Activated CD8-positive, alpha-beta memory T cell treated with anti-CD3 and anti-CD28 coated beads for 4 hours (primary cell): ENCODE data around the gene XPR1.

Source experiments
- DNase-seq, 2 donors: peaks; one replicate each; pipeline ENCODE4 v3.0.0-alpha.2; 2020; ENCODE audit warnings: low read depth in 2 of 2

The XPR1 gene

DNA sequence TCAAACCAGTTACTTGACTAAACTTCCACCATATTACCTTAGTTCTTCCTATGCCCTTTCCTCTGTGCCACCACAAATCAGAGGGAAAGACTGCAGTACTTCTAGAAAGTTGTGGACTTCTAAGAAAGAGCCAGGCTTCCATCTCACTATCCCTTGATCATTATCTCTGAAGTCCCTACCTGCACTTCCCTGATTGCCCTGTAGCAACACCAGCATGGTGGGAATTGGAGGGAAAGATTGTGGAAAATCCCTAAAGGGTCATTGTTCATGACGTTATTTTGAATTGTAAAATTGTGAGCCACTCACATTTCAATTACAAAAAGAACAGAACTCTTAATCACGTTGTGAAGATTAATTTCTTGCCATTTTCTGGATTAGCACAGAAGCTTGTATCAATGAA, 257.5 kb downstream of the XPR1 start:
- DNase-seq: no peak

DNA sequence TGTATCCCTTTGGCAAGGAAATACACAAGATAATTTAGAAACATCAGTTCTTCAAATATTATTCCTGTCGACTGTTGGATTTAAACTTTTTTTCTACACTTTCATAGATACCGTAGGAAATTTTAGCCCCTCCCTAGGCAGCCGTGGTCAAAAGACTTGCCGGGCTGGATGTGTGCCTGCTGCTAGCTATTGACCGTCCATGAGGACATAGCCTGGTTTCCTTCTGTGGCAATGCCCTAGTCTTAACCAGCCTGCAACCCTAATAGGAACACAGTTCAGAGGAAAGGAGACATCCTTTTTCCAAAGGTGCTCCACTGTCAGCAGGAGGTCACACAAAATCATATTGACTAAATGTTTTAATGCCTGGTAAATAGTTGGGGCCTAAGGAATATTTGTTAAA, 260.4 kb downstream of the XPR1 start:
- DNase-seq: no peak

DNA sequence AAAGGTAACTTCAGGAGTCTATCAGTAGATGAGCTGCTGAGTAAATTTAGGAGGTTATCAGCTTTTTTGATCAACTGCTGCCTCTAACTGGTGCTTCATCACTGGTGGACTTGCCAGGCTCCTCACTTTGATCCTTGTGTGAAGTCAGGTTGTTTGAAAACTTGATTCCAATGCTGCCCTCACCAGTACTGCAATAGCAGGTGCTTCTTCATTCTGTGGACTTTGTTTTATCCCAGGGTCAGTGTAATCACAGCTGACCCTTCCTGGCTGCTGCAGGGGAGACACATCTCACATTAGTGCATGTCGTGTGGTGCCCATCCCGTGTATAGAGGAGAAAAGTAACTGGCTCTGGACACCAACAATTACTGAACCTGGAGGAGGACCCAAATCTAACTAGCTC, 260.9 kb downstream of the XPR1 start:
- no peak for DNase-seq

DNA sequence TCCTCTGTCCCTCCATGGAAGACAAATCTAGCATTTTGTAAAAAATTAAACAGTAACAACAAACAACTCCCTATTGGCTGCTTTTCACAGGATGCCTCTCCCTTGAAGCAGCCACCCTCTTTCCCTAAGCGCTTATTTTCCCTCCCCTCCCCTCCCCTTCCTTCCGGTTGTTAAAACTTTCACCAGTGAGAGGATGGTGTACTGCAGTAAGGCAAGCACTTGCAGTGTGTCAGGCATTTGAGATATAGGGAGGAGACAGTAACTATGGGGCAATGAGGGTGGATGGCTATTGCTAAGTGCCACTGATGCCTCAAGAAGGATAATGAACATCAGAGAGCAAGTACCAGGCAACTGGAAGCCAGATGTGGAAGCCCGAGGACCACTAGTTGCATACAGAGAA, 261.8 kb downstream of the XPR1 start:
- no peak for DNase-seq

DNA sequence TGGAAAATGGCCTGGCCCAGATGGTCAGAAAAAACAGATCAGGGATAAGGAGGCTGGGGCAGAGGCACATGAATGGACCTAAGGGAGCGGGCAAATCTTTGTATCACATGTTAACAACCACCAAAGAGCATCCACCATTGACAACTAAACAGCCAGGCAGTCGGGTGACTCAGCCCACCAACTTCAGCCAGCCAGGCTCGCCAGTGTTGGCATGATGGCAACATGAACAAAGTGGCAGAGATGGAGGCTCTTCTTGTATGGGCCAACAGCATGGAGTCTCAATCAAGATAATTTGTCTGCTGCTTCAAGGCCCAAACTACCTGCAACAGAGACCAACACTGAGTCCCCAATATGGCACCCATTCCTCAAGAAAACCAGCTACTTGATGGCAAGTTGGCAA, 264.3 kb downstream of the XPR1 start:
- DNase-seq: no peak

DNA sequence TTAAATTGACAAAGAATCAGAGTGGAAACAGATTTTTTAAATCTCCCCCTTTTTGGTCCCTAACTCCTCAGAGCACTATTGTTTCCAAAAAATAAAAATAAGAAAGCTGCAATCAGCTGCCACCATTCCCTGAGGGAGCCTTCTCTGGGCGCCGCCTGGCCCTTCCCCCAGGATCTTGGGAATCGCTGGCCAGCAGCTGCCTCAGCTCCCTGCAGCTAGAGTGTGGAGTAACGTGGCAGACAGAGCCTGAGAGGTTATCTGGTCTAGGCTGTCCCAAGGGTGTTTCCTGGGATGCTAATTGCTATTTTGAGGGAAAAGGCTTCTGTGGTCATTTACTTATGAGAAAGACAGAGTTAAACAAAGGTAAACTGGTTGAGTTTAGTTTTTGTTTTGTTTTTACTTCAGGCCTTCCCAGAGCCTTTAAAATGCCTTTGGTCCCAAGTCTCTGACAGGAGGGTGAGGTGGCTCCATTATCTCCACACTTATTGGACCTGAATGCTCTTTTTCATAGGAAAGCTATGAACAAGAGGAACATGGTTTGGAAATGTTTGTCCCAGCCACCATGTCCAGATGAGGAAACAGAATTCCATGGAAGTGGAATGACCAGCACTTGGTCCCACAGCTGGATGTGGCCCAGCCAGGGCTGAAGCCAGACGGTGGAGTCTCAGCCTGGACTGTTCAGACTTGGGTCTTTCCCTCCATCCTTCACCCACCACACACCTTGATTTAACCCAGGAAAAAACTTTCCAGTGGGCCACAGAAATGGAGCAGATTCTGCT, 266.8 kb downstream of the XPR1 start:
- no peak for DNase-seq

DNA sequence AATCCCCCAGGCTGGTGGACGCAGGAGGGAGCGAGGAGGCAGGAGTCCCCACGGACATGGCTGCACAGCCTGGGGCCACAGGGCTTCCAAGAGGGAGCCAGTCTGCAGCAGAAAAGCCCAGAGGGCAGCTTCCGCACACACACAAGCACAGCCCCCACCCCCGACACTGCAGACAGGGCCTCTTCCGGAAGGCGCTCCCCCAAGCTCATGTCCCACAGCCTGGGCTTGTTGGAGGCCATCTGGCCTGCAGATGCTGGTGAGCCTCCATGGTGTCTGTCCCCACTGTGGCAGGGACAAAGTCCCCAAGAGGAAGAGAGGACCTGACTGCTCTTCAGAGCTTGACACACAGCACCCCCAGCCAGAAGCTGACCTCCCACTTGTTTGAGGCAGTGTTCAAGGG, 267.4 kb downstream of the XPR1 start:
- no peak for DNase-seq

DNA sequence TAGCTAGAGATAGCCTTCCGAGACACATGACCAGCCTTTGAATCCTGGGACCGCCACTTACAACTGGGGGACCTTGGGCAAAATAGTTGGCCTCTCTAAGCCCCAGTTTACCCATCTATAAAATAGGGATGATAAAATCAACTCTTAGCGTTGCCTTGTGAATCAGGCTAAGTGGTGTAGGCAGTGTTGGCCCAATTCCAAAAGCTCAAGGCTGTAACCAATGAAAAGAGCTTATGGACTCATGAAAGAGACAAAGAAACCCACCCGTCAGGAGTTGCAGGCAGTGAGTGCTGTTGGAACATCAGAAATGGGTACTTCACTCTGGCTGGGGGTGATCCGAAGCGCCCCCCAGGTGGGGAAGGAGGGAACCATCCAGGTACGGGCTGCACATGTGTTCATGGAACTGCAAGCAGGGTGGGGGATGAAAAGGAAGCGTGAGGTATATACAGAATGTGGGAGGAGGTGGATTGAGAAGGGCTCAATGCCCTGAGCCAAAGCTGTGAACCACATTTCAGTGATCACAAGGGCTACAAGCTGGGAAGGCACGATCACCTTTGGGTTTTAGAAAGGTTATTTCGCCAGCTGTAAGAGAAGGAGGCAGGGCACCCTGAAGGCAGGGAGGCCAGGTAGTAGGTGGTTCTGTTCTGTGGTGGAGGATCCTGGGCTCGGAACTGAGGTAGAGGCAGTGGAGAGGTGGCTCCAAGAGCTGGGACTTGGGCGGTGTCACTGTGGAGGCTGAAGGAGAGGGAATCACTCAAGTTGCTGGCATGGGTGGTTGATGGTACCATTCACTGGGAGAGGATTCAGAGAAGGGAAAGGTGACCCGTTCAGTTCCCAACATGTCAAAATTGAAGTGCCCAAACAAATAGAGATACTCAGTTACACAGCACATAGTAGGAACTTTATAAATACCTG, 269.5 kb downstream of the XPR1 start:
- DNase-seq: no peak

DNA sequence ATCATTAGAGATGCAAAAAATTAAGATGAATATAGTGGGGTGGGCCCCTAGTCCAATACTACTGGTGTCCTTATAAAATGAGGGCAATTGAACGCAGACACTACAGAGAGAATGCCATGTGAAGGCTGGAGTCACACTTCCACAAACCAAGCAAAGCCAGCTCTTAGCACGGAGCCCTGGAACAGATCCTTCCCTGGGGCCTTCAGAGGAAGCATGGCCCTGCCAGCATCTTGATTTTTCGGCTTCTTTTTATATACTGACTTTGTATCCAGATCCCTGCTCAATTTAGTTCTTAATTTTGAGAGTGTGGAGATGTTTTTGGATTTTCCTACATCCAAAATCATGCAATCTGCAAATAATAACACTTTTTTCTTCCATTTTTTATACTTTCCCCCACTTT, 270.7 kb downstream of the XPR1 start:
- DNase-seq: no peak

DNA sequence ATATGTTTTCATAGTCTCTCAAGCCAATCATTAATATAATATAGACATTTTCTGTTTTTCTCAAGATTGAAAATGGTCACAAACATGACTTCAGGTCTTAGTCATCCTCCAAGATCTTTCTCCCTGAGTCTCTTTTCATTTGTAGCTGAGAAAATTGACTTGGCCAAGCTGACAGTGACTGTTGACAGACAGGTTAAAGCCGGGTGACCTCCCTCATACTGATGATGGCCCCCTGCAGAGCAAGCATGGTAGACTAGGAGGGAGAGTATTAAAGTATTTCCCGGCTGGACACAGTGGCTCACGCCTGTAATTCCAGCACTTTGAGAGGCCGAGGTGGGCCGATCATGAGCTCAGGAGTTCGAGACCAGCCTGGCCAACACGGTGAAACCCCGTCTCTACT, 274.1 kb downstream of the XPR1 start:
- no peak for DNase-seq

DNA sequence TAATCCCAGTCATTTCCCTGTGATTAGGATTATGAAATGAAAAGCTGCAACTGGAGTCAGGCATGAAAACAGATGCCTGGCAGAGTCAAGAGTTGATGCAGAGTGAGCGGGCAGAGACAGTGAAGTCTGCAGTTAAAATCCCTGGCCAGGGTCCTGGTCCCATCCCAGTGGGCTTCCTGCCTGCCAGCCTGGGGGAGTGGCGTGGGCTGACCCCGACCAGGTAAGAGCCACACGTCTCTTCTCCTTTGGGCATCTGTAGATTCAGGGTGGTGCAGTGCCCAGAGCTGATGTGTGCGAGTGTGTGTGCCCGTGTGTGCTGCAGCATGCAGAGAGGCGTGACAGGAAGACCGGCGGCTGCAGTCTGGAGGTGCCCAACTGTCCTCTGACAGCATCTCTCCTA, 274.7 kb downstream of the XPR1 start:
- no peak for DNase-seq

DNA sequence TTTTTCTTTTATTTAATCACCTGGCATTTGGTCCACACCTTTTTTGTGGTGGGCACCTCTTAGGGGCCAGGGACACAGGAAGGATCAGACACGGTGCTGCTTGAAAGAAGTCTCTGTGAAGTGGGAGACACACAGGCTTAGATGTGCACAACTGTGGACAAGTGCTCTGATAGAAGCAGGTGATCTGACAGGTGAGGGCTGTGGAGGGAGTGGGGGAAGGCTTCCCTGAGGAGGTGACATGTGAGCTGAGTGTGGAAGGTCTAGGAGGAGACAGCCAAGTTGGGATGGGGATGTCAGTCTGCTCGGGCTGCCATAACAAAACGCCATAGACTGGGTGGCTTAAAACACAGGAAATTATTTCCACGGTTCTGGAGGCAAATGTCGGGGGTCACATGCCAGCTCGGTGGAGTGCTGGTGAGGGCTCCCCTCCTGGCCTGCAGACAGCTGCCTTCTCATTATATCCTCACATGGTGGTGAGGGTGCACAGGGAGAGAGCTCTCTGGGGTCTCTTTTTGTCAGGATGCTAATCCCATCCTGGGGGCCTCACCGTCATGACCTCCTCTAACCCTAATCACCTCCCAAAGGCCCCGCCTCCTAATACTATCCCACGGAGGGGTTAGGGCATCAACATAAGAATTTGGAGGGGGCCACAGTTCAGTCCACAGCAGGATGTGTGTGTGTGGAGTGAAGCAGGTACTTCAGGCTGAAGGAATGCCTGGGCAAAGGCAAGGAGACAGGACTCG, 275.7 kb downstream of the XPR1 start:
- no peak for DNase-seq

DNA sequence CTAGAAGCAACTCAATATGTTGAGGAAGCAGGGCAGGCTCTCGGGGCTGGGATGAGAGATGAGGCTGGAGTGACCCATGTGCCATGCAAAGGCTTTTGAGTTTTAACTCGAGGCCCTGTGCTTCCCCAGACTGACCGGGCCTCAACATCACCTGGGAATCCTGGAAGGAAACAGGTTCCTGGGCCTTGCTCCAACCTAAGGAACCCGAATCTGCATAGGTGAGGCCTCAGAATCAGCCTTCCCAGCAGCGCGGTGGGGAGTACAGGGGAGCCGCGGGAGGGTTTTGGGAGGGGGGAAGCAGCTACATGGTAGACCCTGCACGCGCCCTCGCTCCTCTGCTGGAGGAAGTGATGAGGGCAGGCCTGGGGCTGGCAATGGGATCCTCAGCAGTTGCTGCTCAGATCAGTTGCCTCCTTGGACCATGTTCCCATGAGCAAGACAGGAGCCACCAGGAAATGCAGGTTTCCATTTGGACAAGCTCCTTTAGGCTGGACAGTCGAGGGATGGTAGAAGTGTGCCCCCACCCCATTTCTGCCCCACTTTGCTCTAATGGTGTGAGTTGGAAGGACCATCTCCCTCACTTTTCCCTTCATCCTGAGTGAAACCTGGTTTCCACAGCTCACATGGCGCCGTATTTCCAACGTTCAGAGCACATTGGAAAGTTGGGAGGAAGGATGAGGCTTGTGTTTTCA, 276.4 kb downstream of the XPR1 start:
- DNase-seq: no peak

DNA sequence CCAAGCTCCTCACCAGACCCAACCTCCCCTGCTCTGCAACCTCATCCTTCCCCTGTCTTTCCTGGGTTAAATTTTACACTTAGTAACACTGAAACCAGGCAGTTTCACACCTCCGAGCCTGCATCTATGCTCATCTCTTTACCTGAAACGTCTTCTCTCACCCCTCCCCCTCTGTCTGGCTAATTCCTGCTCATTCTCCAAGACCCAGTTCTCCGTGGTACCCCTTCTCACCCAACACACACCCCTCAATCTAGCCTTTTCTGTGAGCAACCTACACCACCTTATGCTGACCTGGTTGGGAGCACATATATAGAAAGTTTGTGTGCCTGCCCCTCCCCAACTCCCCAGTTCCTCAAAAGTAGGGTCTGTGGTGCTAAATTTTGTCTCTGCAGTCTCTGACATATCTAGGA, 277.2 kb downstream of the XPR1 start:
- no peak for DNase-seq

DNA sequence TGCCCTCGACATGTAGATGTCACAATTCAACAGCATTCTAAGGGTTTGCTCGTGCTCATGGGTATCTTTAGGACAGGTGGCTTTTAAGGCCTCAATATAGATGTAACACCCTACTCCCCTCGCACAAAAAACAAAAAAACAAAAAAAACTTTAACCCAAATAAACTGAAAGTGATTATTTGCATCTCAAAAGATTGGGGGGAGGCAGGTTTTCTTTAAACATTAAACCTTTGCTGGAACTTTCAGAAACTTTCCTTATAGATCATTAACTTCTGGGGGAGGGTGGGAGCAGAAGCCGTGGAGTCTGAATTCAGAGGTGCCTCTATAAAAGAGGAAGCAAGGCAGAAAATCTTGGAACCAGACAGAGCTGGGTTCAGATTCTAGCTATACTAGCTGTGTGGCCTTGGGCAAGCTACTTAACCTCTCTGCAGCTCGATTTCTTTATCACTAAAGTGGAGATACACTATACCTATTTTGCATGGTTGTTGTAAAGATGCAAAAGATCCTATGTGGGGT, 277.7 kb downstream of the XPR1 start:
- no peak for DNase-seq

DNA sequence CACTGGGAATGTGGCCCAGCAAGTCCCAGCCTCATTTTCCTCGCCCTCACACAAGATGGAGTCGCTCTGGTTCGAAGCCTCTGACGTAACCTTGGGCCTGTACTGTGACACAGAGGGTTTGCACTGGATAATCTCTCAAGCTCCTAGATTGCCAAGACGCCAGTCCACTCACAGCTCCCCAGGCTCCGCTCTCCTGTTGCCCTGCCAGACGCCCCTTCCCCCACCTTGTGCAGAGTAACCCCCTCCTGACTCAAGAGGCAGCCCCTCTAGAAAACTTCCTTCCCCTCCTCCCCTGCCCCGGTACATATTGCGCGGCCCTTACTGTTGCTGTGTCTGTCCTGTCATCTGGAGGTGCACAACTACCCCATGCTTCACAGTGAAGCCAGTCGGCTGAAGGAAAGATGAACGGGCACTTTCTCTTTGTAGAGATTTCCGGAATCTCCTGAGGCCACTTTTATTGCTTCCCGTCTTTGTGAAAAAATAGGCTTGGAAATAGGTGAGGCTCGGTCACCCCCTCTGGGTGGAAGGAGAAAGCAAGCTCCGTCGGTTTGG, 279.9 kb downstream of the XPR1 start:
- no peak for DNase-seq

DNA sequence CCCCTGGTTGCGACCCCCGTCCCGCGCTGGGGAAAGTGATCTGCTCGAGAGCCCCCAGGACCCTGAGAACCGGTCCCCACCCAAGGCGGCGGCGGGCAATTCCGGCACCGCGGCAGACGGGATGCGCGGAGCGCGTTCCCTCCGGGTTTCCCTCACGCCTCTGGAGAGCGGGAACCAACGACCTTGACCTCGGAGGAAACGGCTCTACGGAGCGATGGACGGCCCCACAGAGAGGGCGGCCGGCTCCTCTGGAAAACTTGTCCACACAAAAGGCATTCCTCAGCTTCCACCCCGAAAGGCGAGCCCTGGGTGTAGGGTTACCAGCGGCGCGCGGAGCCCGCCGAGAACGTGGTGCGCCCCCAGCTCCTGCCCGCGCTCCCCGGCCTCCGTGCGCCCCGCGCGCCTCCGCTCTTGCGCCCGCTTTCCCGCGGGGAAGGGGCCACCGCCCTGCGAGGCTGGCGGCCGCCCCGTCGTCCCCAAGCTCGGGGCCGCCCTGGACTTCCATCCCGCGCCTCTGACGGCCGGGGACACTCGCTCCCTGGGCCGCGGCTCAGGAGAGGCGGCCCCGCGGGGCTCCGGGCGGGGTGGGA, 280.5 kb downstream of the XPR1 start:
- no peak for DNase-seq

DNA sequence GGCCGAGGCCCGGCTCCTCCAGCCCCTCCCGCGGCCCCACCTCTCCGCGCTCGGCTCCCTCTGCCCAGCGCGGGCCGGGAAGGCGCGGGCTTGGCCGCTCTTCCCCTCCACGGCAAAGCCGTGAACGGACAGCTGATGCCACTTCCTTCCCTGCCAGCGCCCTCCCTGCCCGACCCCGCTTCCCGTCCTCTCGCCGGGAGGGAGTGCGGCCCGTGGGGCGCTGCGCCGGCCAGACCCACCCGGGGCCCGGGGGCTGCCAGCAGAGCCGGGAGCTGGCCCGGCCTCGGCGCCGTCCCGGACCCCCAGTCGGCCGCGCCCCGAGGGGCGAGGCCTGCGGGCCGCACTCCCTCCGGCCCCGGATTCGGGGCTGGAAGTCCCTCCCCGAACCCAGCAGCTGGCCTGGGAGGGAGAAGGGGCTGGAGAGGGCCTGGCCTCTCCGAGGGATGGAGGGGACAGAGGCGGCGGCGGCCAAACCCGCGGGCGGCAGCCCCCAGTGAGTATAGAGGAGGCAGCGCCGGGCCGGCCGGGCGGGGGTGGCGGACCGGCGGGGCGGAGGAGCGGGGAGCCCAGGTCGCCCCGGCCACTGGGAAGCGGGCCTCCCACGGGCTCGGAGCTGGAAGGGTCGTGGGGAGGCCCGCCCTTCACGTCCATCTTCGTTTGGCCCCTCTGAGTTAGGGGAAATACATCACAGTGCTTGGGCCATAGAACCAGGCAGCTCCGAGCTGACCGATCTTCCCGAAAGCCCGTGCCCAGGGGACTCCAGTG, 281.2 kb downstream of the XPR1 start, which contains the start of gene KIAA1614:
KIAA1614 (plus strand) TSS at position 97 of the 765 bp plus-strand sequence; CDS start at position 444, 347 bp downstream.
- no peak for DNase-seq

DNA sequence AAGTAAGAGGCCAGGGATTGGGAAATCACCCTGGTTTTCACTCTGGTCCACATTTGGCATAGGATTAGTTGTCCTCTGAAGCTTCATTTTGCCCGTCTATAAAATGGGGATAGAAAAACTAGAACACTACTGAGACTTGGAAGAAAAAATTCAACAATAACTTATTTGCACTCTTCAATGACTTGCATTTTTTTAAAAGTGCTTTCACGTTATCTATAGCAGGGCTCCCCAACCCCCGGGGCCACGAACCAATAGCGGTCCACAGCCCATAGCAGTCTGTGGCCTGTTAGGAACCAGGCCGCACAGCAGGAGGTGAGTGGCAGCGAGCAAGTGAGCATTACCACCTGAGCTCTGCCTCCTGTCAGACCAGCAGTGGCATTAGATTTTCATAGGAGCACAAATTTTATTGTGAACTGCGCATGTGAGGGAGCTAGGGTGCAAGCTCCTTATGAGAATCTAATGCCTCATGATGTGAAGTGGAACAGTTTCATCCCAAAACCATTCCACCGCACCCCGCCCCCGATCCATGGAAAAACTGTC, 283.7 kb downstream of the XPR1 start:
- DNase-seq: no peak
